Coronary artery (tissue), 2 donors: ENCODE data around the gene PYM1.
"Not testable (repeated sequence)": the region's sequence is repeated elsewhere in the genome, so short reads cannot be mapped to it uniquely, and the experiment has no call there.

ENCODE experiments used
- DNase-seq: peaks from one replicate; pipeline ENCODE4 v3.0.0-alpha.2; 2017; ENCODE audit warnings: low spot score
- H3K27ac ChIP-seq, 2 donors: fragments of 200-600 bp; sonication (generic); one replicate each; pipeline ENCODE4 v1.5.1; 2016 to 2019
- H3K4me3 ChIP-seq: fragments of 200-600 bp; sonication (generic); 2 replicates; pipeline ENCODE4 v1.5.1; 2016; ENCODE audit warnings: mild to moderate bottlenecking, moderate library complexity
- CTCF ChIP-seq: fragments of 200-600 bp; sonication (generic); IDR thresholded peaks from one replicate; pipeline ENCODE4 v1.5.1; 2019; ENCODE audit warnings: antibody characterized with exemption

PYM1 gene

GRCh38 chr12:55926738-55927587, 731 bp downstream of the PYM1 start:
- H3K27ac ChIP-seq, result peak overlapping the region; percentile 78 to 98
- H3K4me3 ChIP-seq, result peak overlapping the region; percentile 92
- DNase-seq, result peak; percentile 94
- peak; percentile 59 for TF ChIP-seq CTCF

GRCh38 chr12:55925870-55926737, 1.6 kb downstream of the PYM1 start:
- H3K27ac ChIP-seq, result peak overlapping the region; percentile 78 to 98
- no peak for DNase-seq
- no peak for TF ChIP-seq CTCF
- H3K4me3 ChIP-seq, result peak overlapping the region; percentile 92

- Histone ChIP-seq H3K27ac (no peak overlapping the region), H3K4me3 (no peak overlapping the region)
- DNase-seq, result no peak
- TF ChIP-seq CTCF, result no peak
Observed at GRCh38 chr12:55925371-55925770, 2.3 kb downstream of the PYM1 start.

- H3K27ac ChIP-seq, DNase-seq, H3K4me3 ChIP-seq: not testable (repeated sequence)
Observed at GRCh38 chr12:55923648-55924047, 4.0 kb downstream of the PYM1 start.

- DNase-seq, result no peak
- H3K4me3 ChIP-seq, result no peak overlapping the region
- H3K27ac ChIP-seq, result no peak overlapping the region
- TF ChIP-seq CTCF, result no peak
Observed at GRCh38 chr12:55922126-55922525, 5.6 kb downstream of the PYM1 start.

GRCh38 chr12:55919032-55919431, 8.7 kb downstream of the PYM1 start:
- not testable (repeated sequence) for DNase-seq, H3K27ac ChIP-seq, H3K4me3 ChIP-seq

GRCh38 chr12:55915482-55915859, 12.2 kb downstream of the PYM1 start:
- no peak for DNase-seq
- Histone ChIP-seq H3K27ac (no peak overlapping the region), H3K4me3 (no peak overlapping the region)
- TF ChIP-seq CTCF, result no peak

GRCh38 chr12:55912908-55913307, 14.8 kb downstream of the PYM1 start:
- H3K27ac ChIP-seq, result no peak overlapping the region
- no peak for DNase-seq
- no peak for TF ChIP-seq CTCF
- H3K4me3 ChIP-seq, result no peak overlapping the region
